ENCODE results near the gene FCN1.

The FCN1 gene

DNA sequence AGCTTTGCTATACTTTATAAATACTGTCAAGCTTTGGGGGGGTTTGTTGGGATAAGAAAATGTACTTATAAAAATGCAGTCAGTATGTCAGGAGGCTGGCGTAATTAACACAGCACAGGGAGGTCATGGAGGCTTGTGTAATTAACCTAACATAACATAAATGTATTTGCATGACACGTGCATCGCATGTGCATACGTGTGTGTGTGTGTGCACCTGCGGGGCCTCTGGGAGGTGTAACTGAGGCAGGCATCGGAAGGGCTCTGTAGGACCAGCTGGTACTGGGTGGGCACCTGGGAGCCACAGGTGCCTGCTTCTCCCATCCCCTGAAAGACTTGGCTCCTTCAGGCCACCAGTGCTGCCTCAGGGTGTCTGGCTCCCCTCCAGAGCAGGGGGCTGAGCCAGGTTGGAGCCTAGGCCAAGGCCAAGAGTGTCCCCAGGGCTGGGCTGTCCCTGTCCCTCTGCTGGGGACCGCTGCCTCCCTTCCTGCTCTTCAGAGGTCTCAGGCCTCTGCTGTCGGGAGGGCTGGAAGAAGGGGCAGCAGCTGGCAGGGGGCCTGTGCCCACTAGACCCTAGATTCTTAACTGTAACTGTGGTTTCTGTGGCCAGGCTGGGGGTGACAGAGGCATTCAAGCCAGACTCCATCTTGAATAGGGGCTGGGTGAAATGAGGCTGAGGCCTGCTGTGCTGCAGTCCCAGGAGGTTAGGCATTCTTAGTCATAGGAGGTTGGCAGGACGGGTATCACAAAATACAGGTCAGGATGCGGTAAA, 28.1 kb downstream of the FCN1 start:
- TF ChIP-seq CTCF (IDR thresholded peaks at IDR 0.05; ENCODE audit: poor library complexity, severe bottlenecking) = no peak
- no peak overlapping the region for H3K27ac ChIP-seq (ENCODE audit: poor library complexity, severe bottlenecking)

GRCh38 chr9:134888603-134889190, 29.0 kb downstream of the FCN1 start:
- Histone ChIP-seq H3K27ac (ENCODE audit: poor library complexity, severe bottlenecking) (no peak overlapping the region), H3K36me3 (ENCODE audit: low read depth) (no peaks in the 10 kb centered on the region), H3K9me3 (ENCODE audit: severe bottlenecking) (no peaks in the 10 kb centered on the region), H3K4me1 (ENCODE audit: insufficient read depth, poor library complexity, severe bottlenecking) (no peaks in the 10 kb centered on the region), H3K4me3 (ENCODE audit: severe bottlenecking) (no peak overlapping the region), H3K27me3 (ENCODE audit: insufficient read depth, poor library complexity, severe bottlenecking) (no peaks in the 10 kb centered on the region)
- DNase-seq (ENCODE audit: low spot score) = no peak
- TF ChIP-seq CTCF (IDR thresholded peaks at IDR 0.05; ENCODE audit: poor library complexity, severe bottlenecking) = no peak
- ATAC-seq (ENCODE audit: low read depth) = no peak

More for the DNA sequence above, 28.1 kb downstream of the FCN1 start:
- no peak for DNase-seq (ENCODE audit: low spot score)
- no peaks in the 10 kb centered on the region for H3K4me1 ChIP-seq (ENCODE audit: insufficient read depth, poor library complexity, severe bottlenecking)
- no peak for ATAC-seq (ENCODE audit: low read depth)
- no peaks in the 10 kb centered on the region for H3K36me3 ChIP-seq (ENCODE audit: low read depth)
- no peaks in the 10 kb centered on the region for H3K9me3 ChIP-seq (ENCODE audit: severe bottlenecking)
- no peak overlapping the region for H3K4me3 ChIP-seq (ENCODE audit: severe bottlenecking)
- no peaks in the 10 kb centered on the region for H3K27me3 ChIP-seq (ENCODE audit: insufficient read depth, poor library complexity, severe bottlenecking)

DNA sequence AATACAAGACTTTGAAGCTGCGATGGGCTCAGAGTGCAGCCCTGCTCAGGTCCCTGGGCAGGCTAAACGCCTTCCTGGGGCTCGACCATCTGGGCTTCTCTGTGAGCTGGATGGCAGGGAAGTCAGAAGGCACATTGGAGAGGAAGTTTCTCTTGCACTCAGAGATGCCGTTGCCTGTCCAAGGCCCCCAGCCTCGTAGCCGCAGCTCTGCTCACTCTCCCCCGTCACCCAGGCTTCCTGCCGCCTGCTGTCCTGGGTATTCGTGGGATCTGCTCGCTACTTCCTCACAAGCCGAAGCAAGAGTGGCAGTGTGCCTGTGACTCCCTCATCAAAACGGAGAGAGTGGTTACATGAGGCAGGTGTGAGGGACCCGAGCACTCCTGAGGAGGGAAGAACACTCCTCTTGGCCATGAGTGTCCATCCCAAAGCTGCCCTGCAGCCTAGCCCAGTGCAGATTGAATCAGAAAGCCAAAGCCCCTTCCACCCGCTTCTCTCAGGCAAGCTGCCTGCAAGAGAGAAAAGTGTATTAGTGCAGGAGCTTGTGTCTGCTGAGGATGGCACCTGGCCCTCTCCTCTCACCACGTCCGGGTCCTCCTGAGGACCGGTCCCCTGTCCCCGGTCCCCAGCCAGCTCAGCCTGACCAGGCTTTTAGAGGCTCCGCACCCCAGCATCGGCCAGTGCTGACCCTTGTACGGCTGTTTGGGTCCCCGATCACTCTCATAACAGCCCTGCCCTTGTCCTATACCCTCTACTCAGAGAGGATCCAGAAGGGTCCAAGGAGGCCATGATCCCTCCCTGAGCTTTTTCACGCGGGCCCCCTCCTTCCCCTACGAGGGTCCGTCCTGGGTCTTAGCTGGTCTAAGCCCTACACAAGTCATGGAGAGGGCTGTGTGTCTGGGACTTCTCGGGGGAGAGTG, 29.8 kb downstream of the FCN1 start:
- no peaks in the 10 kb centered on the region for H3K27me3 ChIP-seq (ENCODE audit: insufficient read depth, poor library complexity, severe bottlenecking)
- H3K4me3 ChIP-seq (ENCODE audit: severe bottlenecking) = no peak overlapping the region
- H3K36me3 ChIP-seq (ENCODE audit: low read depth) = no peaks in the 10 kb centered on the region
- ATAC-seq (ENCODE audit: low read depth) = no peak
- no peak overlapping the region for H3K27ac ChIP-seq (ENCODE audit: poor library complexity, severe bottlenecking)
- DNase-seq (ENCODE audit: low spot score) = no peak
- H3K9me3 ChIP-seq (ENCODE audit: severe bottlenecking) = no peaks in the 10 kb centered on the region
- TF ChIP-seq CTCF (IDR thresholded peaks at IDR 0.05; ENCODE audit: poor library complexity, severe bottlenecking) = no peak
- no peaks in the 10 kb centered on the region for H3K4me1 ChIP-seq (ENCODE audit: insufficient read depth, poor library complexity, severe bottlenecking)

DNA sequence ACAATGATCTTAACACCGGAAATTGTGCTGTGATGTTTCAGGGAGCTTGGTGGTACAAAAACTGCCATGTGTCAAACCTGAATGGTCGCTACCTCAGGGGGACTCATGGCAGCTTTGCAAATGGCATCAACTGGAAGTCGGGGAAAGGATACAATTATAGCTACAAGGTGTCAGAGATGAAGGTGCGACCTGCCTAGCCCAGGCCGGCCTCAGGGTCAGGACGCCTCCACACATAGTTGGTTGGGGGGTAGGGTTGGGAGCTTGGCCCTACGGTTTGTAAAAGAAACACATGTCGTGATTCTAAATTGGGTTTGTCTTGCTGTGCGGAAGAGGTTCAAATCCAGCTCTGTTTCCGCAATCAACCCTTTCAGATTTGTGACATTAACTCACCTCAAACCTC, 30.5 kb downstream of the FCN1 start:
- no peaks in the 10 kb centered on the region for H3K9me3 ChIP-seq (ENCODE audit: severe bottlenecking)
- H3K27me3 ChIP-seq (ENCODE audit: insufficient read depth, poor library complexity, severe bottlenecking) = no peaks in the 10 kb centered on the region
- H3K27ac ChIP-seq (ENCODE audit: poor library complexity, severe bottlenecking) = no peak overlapping the region
- no peak overlapping the region for H3K4me3 ChIP-seq (ENCODE audit: severe bottlenecking)
- ATAC-seq (ENCODE audit: low read depth) (no peak), DNase-seq (ENCODE audit: low spot score) (no peak)
- no peaks in the 10 kb centered on the region for H3K4me1 ChIP-seq (ENCODE audit: insufficient read depth, poor library complexity, severe bottlenecking)
- no peaks in the 10 kb centered on the region for H3K36me3 ChIP-seq (ENCODE audit: low read depth)
- no peak for TF ChIP-seq CTCF (IDR thresholded peaks at IDR 0.05; ENCODE audit: poor library complexity, severe bottlenecking)
